Gastroesophageal sphincter (tissue), 4 donors: ENCODE data around the gene GDF7. TPM values are rescaled to one million over a fixed set of nuclear protein-coding genes. Genes with fewer than 3 reads are reported as not detected.

Experiments used
- ATAC-seq: fragments of 150-250 bp; one replicate; pipeline ENCODE4 v1.9.1; 2016; ENCODE audit warnings: mild to moderate bottlenecking, moderate library complexity
- H3K27ac ChIP-seq, 4 donors: fragments of 200-600 bp; sonication (generic) in 3 of 4; 1 replicate in 3 of 4; 2 replicates in 1 of 4; pipeline ENCODE4 v1.5.1; 2016 to 2019
- H3K27me3 ChIP-seq: fragments of 200-600 bp; sonication (generic); one replicate; pipeline ENCODE4 v1.5.1; 2019
- H3K36me3 ChIP-seq, 2 donors: fragments of 200-600 bp; sonication (generic); one replicate each; pipeline ENCODE4 v1.5.1; 2019; ENCODE audit warnings: control low read depth in 1 of 2
- H3K4me1 ChIP-seq, 3 donors: fragments of 200-600 bp; sonication (generic); 1 replicate in 2 of 3; 2 replicates in 1 of 3; pipeline ENCODE4 v1.5.1; 2016 to 2019; ENCODE audit warnings: control low read depth in 2 of 3
- H3K4me3 ChIP-seq, 2 donors: fragments of 200-600 bp; sonication (generic); one replicate each; pipeline ENCODE4 v1.5.1; 2019; ENCODE audit warnings: mild to moderate bottlenecking in 1 of 2, moderate library complexity in 1 of 2
- H3K9me3 ChIP-seq, 3 donors: fragments of 200-600 bp; sonication (generic); one replicate each; pipeline ENCODE4 v1.5.1; 2017 to 2019; ENCODE audit warnings: control low read depth in 2 of 3
- EP300 ChIP-seq: sonication (generic); formaldehyde crosslinking; IDR thresholded peaks from one replicate; pipeline ENCODE4 v1.6.1; 2017; ENCODE audit warnings: antibody characterized with exemption, mild to moderate bottlenecking
- POLR2A ChIP-seq, 2 donors: fragments of 450-650 bp; IDR thresholded peaks; one replicate each; pipeline ENCODE4 v1.6.1; 2017; ENCODE audit warnings: antibody characterized with exemption in 2 of 2, mild to moderate bottlenecking in 2 of 2, moderate library complexity in 1 of 2
- POLR2AphosphoS5 ChIP-seq: sonication (generic); formaldehyde crosslinking; IDR thresholded peaks from one replicate; pipeline ENCODE4 v1.6.1; 2017; ENCODE audit warnings: antibody characterized with exemption
- WGBS, 2 donors: methylation state at CpG; one replicate each; pipeline ENCODE4 v1.1.5; 2018; ENCODE audit warnings: low coverage in 1 of 2; 5-methylcytosine and 5-hydroxymethylcytosine counted together
- total RNA-seq, 4 donors: library from RNA; depleted of rRNA; stranded (reverse); fragments of >200 nt; gene quantifications; one replicate each; pipeline ENCODE4 v1.1.0, GENCODE V29; 2016
- TF ChIP-seq, protein P1 (sequence below), 4 experiments: fragments of 200-600 bp in 2 of 4; fragments of 450-650 bp in 2 of 4; sonication (generic) in 1 of 4; IDR thresholded peaks; one replicate each; pipeline ENCODE4 v1.5.1; 2017 to 2019; ENCODE audit warnings: antibody characterized with exemption in 4 of 4, mild to moderate bottlenecking in 2 of 4, moderate library complexity in 2 of 4

GDF7 gene
- total RNA-seq, 4 donors from 2014 or later: 1.2 to 19.9 (median 15.3) TPM

GRCh38 chr2:20632446-20632990 lies 34.4 kb upstream of the GDF7 start:
- no peak overlapping the region for H3K4me3 ChIP-seq
- H3K4me1 ChIP-seq: peaks cover 8 to 100% (median 34%) of the 10 kb centered on the region in 3 donors
- 80% methylated on average over 1 of the region's 7 CpGs; no CpG with 5 or more reads in 1 of the 2 donors for WGBS, 2 donors
- peak overlapping the region; percentile 87 to 99 (median 96) for H3K27ac ChIP-seq
- no peaks in the 10 kb centered on the region for H3K9me3 ChIP-seq
- no peaks in the 10 kb centered on the region for H3K27me3 ChIP-seq
- TF ChIP-seq, protein P1, sequence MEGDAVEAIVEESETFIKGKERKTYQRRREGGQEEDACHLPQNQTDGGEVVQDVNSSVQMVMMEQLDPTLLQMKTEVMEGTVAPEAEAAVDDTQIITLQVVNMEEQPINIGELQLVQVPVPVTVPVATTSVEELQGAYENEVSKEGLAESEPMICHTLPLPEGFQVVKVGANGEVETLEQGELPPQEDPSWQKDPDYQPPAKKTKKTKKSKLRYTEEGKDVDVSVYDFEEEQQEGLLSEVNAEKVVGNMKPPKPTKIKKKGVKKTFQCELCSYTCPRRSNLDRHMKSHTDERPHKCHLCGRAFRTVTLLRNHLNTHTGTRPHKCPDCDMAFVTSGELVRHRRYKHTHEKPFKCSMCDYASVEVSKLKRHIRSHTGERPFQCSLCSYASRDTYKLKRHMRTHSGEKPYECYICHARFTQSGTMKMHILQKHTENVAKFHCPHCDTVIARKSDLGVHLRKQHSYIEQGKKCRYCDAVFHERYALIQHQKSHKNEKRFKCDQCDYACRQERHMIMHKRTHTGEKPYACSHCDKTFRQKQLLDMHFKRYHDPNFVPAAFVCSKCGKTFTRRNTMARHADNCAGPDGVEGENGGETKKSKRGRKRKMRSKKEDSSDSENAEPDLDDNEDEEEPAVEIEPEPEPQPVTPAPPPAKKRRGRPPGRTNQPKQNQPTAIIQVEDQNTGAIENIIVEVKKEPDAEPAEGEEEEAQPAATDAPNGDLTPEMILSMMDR (IDR thresholded peaks at IDR 0.05): no peak
- TF ChIP-seq EP300 (no peak), POLR2AphosphoS5 (no peak), POLR2A (IDR thresholded peaks at IDR 0.05) (no peak)
- peaks cover 0 to 16% of the 10 kb centered on the region in 2 donors for H3K36me3 ChIP-seq
- ATAC-seq: no peak

GRCh38 chr2:20633001-20633400 lies 33.9 kb upstream of the GDF7 start:
- no peak for ATAC-seq
- H3K4me3 ChIP-seq: no peak overlapping the region
- WGBS, 2 donors: 100% methylated on average over 1 of the region's 4 CpGs; no CpG with 5 or more reads in 1 of the 2 donors
- no peak for TF ChIP-seq POLR2A (IDR thresholded peaks at IDR 0.05)
- no peak for TF ChIP-seq EP300
- no peak for TF ChIP-seq POLR2AphosphoS5
- TF ChIP-seq, protein P1 (IDR thresholded peaks at IDR 0.05): no peak
- H3K4me1 ChIP-seq: peaks cover 8 to 100% (median 35%) of the 10 kb centered on the region in 3 donors
- no peaks in the 10 kb centered on the region for H3K27me3 ChIP-seq
- H3K9me3 ChIP-seq: no peaks in the 10 kb centered on the region
- H3K36me3 ChIP-seq: peaks cover 0 to 21% of the 10 kb centered on the region in 2 donors
- peak overlapping the region; percentile 87 to 99 (median 96) for H3K27ac ChIP-seq

GRCh38 chr2:20633794-20634506 lies 33.0 kb upstream of the GDF7 start:
- Histone ChIP-seq H3K27me3 (no peaks in the 10 kb centered on the region), H3K36me3 (peaks cover 0 to 31% of the 10 kb centered on the region in 2 donors), H3K27ac (peak overlapping the region; percentile 87 to 99 (median 96)), H3K9me3 (no peaks in the 10 kb centered on the region), H3K4me3 (no peak overlapping the region), H3K4me1 (peaks cover 8 to 100% (median 38%) of the 10 kb centered on the region in 3 donors)
- peak; percentile 59 for ATAC-seq
- 22% methylated on average over 3 of the region's 18 CpGs; no CpG with 5 or more reads in 1 of the 2 donors for WGBS, 2 donors
- TF ChIP-seq, protein P1 (IDR thresholded peaks at IDR 0.05): no peak
- TF ChIP-seq EP300 (peak; percentile 75), POLR2A (IDR thresholded peaks at IDR 0.05) (no peak), POLR2AphosphoS5 (peak; percentile 79)

- ATAC-seq: no peak
- 8 to 15% methylated on average over 2 to 5 of the region's 9 CpGs for WGBS, 2 donors
- peak overlapping the region; percentile 87 to 99 (median 96) for H3K27ac ChIP-seq
- TF ChIP-seq EP300: no peak
- peak; percentile 5 for TF ChIP-seq POLR2AphosphoS5
- H3K36me3 ChIP-seq: peaks cover 0 to 30% of the 10 kb centered on the region in 2 donors
- no peak overlapping the region for H3K4me3 ChIP-seq
- no peaks in the 10 kb centered on the region for H3K9me3 ChIP-seq
- H3K27me3 ChIP-seq: no peaks in the 10 kb centered on the region
- peaks cover 6 to 100% (median 33%) of the 10 kb centered on the region in 3 donors for H3K4me1 ChIP-seq
Observed at GRCh38 chr2:20634507-20635112, 32.3 kb upstream of the GDF7 start.

DNA sequence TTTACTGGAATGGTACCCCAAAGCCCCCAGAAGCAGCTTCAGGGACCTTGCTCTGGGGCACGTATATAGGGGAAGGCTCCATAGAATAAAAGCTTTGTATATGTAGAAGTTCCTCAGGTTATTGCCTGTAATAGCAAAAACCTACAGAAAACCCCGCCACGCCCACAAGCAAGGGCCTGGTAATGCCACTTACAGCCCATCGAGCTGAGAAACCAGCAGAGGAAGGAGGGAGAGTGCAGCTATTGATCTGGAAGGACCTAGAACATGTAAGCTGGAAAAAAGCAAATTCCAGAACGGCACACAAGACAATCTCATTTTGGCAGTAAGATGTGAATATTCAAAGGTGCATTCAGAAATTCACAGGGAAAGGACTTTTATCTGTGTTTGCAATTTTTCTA lies 31.8 kb upstream of the GDF7 start:
- Histone ChIP-seq H3K4me1 (peaks cover 5 to 100% (median 30%) of the 10 kb centered on the region in 3 donors), H3K27me3 (no peaks in the 10 kb centered on the region), H3K36me3 (peaks cover 0 to 33% of the 10 kb centered on the region in 2 donors), H3K4me3 (peak overlapping the region in 1 of 2 donors; percentile 11), H3K9me3 (no peaks in the 10 kb centered on the region), H3K27ac (peak overlapping the region; percentile 87 to 99 (median 96))
- TF ChIP-seq, protein P1 (IDR thresholded peaks at IDR 0.05): no peak
- no peak for TF ChIP-seq POLR2AphosphoS5
- TF ChIP-seq POLR2A (IDR thresholded peaks at IDR 0.05): no peak
- TF ChIP-seq EP300: no peak
- ATAC-seq: no peak
- 25 to 38% methylated on average over 4 to 5 of the region's 5 CpGs for WGBS, 2 donors
